ENCODE measurements around the gene DCAF5. TPM values are rescaled to one million over a fixed set of nuclear protein-coding genes. Genes with fewer than 3 reads are reported as not detected.
"Not testable (repeated sequence)": the region's sequence is repeated elsewhere in the genome, so short reads cannot be mapped to it uniquely, and the experiment has no call there.

Gene DCAF5
- total RNA-seq, 2 donors from 2014 or later, result 43.8 to 49.4 TPM

- intact Hi-C loops (cut with DNase I), result no loop called here
- ATAC-seq (no peak), DNase-seq (no peak)
These were observed 68.9 kb downstream of the DCAF5 start for GRCh38 chr14:69084023-69084422.

- DNase-seq, result no peak
- no peak for ATAC-seq
- intact Hi-C loops (cut with DNase I), result no loop called here
These were observed 69.7 kb downstream of the DCAF5 start for GRCh38 chr14:69083181-69083580.

- no peak for ATAC-seq
- intact Hi-C loops (cut with DNase I), result no loop called here
- DNase-seq, result no peak
These were observed 71.6 kb downstream of the DCAF5 start for GRCh38 chr14:69081271-69081670.

GRCh38 chr14:69079747-69080146, 73.2 kb downstream of the DCAF5 start:
- intact Hi-C loops (cut with DNase I), result no loop called here
- DNase-seq (no peak), ATAC-seq (no peak)

- ATAC-seq (peak in 1 of 2 donors; percentile 75), DNase-seq (no peak)
- intact Hi-C loops (cut with DNase I), result no loop called here
These were observed 73.7 kb downstream of the DCAF5 start for GRCh38 chr14:69079188-69079742.

- DNase-seq (no peak), ATAC-seq (peak in 1 of 2 donors; percentile 67)
- intact Hi-C loops (cut with DNase I), result no loop called here
These were observed 75.1 kb downstream of the DCAF5 start for GRCh38 chr14:69077841-69078240.

GRCh38 chr14:69077185-69077584, 75.7 kb downstream of the DCAF5 start:
- ATAC-seq; intact Hi-C loops (cut with DNase I); DNase-seq: not testable (repeated sequence)

- intact Hi-C loops (cut with DNase I), result no loop called here
- ATAC-seq (no peak), DNase-seq (no peak)
These were observed 76.6 kb downstream of the DCAF5 start for GRCh38 chr14:69076341-69076740.

- ATAC-seq, result no peak
- DNase-seq, result no peak
- intact Hi-C loops (cut with DNase I), result no loop called here
These were observed 79.0 kb downstream of the DCAF5 start for GRCh38 chr14:69073915-69074314.

GRCh38 chr14:69073429-69073828, 79.5 kb downstream of the DCAF5 start:
- intact Hi-C loops (cut with DNase I), result no loop called here
- DNase-seq, result no peak
- ATAC-seq, result no peak

- DNase-seq, result no peak
- ATAC-seq, result no peak
- intact Hi-C loops (cut with DNase I), result no loop called here
These were observed 80.3 kb downstream of the DCAF5 start for GRCh38 chr14:69072584-69072983.

GRCh38 chr14:69068744-69069421, 84.0 kb downstream of the DCAF5 start:
- DNase-seq, result no peak
- intact Hi-C loops (cut with DNase I), result no loop called here
- peak in 1 of 2 donors; percentile 49 for ATAC-seq

- no peak for DNase-seq
- intact Hi-C loops (cut with DNase I), result no loop called here
- no peak for ATAC-seq
These were observed 86.3 kb downstream of the DCAF5 start for GRCh38 chr14:69066396-69067171.

GRCh38 chr14:69065934-69066333, 87.0 kb downstream of the DCAF5 start:
- ATAC-seq; DNase-seq; intact Hi-C loops (cut with DNase I): not testable (repeated sequence)

GRCh38 chr14:69064596-69064995, 88.3 kb downstream of the DCAF5 start:
- DNase-seq (no peak), ATAC-seq (no peak)
- intact Hi-C loops (cut with DNase I), result no loop called here

GRCh38 chr14:69059658-69060623, 93.0 kb downstream of the DCAF5 start:
- intact Hi-C loops (cut with DNase I), result loop anchor here in 1 of 2 donors (5.0 kb wide), 1 partner anchor 83 kb away; the partner anchor contains the start of gene ACTN1
- peak; percentile 75 to 86 for ATAC-seq
- DNase-seq, result peak; percentile 72

- peak in 1 of 2 donors; percentile 18 for ATAC-seq
- no peak for DNase-seq
- intact Hi-C loops (cut with DNase I), result loop anchor here in 1 of 2 donors (5.0 kb wide), 1 partner anchor 79 kb away; the partner anchor contains the start of gene ACTN1
These were observed 96.7 kb downstream of the DCAF5 start for GRCh38 chr14:69055999-69056788.

- ATAC-seq, result no peak
- no peak for DNase-seq
- intact Hi-C loops (cut with DNase I), result loop anchor here in 1 of 2 donors (5.0 kb wide), 1 partner anchor 78 kb away; the partner anchor contains the start of gene ACTN1
These were observed 97.8 kb downstream of the DCAF5 start for GRCh38 chr14:69055125-69055524.
